ELF-1 (cell line): ENCODE results near the gene CNTFR.

Experiments used
- DNase-seq: peaks from one replicate; pipeline ENCODE4 v3.0.0-alpha.2; 2016; ENCODE audit warnings: low read depth, low spot score

The CNTFR gene

DNA sequence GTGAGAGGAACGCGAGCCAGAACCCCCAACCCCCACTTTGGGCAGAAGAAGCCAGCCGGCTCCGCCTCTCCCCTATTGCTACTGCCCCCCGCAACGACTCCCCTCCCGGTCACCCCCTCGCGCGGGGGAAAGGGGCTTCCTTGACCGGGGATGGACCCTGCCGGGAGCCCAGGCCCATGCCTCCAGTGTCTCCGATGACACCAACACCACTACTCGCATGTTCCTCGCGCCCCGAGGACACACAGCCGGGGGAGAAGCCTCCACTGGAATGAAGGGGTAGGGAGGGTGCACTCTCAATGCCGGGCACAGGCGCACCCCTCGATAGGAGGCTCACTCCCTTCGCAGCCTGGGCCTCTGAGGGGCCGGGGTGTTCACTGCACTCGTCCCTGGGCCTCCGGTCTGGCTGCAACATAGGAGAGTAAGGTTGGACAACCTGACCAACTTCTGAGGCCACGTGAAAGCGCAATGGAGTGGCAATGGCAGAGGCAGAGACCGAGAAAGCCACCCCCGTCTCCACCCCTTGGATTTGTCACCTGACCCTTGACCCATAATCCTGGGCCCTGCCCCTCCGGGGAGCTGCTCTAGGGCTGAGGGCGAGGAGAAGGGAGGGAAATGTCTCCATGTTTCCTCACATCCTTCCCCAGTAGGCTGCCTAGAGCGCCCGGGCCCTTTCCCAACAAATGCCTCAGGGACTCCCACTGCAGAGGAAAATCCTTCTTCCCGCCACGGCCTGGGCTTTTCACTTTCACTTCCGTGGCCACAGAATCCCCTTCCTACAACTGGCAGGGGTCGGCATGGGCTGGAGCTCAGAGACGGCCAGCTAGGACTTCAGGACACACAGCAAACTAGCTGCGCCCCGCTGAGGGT is 1.1 kb upstream of the CNTFR start:
- peak; percentile 44 for DNase-seq

DNA sequence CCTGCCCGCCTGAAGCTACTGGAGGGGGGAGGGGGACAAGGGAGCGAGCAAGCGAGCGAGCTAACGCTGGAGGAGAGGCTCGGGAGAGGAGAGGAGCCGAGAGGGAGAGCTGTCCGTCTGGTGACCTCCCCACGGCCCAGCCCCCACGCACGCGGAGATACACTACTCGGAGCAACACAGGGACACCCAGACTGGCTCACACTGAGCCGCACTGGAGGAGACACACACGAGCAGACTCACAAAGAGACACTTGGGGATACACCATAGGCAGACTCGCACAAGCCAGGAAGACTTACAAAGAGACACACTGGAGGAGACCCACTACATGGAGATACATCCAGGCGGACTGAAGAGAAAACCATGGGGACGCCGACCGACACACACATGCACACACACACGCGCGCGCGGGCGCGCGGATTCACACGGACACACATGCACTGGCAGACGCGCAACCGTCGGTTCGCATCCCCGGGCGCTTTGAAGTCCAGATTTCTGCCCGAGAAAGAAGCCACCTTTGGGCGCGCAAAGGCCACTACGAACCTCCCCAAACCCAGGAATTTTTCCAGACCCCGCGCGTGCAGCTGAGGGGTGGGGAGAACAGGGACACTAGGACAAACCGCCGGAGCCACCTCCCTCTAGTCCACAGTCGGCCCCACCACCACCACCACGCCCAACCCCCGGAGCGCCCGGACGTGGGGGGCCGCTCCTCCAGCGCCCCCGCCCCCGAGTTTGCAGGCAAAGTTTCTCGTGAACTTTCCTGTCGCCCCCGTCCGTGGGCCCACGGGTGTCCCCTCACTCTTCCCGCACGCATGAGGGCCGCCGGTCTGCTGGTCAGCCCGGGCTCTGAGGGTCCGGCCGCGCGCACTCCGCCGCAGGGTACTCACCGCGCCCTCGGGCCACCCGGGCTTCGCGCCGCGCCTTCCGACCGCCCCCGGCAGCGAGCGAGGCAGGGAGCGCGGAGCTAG is 571 bp downstream of the CNTFR start:
- peak; percentile 53 for DNase-seq

DNA sequence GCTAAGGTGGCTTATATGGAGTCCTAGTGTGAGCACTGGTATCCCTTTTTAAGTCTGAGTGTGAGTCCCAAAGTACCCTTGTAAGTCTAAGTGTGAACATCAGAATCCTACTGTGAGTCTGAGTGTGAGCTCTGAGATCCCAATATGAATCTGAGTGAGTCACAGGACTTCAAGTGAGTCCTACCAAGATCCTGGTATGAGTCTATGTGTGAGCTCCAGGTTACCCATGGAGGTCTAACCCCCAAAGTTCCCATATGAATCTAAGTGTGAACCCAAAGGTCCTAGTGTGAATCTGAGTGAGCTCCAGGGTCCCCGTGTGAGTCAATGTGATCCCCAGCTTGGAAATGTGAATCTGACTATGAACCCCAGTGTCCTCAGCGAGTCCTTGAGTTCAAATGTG is 2.3 kb downstream of the CNTFR start:
- no peak for DNase-seq

DNA sequence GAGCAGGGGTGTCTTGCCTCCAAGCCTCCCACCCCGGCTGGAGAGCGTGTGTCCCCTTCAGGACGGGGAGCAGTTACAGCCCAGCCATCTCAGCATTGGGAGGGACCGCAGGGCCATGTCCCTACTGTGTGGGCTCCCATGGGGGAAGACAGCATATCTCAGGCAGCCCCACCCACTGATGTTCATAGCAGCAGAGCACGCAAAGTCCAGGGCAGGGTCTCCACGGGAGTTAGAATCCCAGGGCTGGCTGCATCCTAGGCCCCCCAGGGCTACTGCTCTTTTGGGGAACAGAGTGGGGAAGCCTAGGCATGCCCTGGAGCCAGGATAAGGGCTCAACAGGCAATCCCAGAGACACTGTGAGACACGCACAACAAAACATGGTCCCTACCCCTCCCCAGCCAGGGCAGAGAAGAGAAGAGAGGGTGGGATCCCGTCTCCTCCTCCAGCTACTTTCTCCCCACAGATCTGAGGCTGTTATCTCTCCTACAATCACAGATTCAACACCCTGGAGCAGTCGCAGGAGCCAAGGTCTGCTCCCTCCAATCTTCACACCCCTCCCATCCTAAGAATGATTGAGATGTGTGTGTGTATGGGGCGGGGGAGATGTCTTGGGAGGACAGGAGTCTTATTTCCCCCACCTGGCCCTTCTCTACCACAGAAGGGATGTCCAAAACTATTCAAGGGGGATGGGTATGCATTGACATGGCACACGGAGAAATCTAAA is 3.4 kb downstream of the CNTFR start:
- DNase-seq, result peak; percentile 47

GRCh38 chr9:34584970-34585369 is 4.6 kb downstream of the CNTFR start:
- DNase-seq, result no peak

DNA sequence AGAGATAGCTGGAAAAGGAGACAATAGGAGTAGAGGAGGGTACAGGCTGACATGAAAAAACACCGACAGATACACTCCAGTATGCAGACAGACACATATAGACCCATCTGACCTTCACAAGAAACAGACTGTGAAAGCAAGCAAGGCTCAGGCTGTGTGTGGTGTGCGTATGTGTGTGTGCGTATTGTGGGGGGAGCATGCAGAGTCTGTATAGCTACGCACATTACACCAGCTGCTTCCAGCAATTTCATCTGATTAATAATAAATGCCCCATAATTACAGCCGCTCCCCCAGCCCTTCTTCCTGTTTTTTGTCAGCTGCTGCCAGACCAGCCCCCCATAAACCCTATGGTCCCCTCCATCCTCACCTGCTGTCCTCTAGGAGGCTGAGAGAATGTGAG is 6.7 kb downstream of the CNTFR start:
- no peak for DNase-seq

DNA sequence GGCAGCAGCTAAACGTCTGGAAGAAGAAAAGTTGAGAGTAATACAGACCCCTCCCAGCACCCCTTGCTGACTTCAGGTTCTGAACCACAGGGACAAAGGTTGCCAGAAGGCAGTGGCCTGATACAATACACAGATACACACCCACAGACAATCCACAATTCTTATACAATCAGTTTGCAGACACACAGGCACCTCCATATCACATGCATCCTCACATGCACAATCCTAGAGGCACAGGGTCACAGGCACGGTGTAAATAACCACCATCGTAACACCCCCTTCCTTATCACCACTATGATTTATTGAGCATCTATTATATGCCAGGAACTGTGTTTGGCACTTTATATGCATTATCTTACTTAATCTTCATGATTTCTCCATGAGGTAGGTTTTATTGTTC is 8.2 kb downstream of the CNTFR start:
- no peak for DNase-seq

- DNase-seq, result peak; percentile 69
Observed at GRCh38 chr9:34580358-34580757, 9.2 kb downstream of the CNTFR start.

DNA sequence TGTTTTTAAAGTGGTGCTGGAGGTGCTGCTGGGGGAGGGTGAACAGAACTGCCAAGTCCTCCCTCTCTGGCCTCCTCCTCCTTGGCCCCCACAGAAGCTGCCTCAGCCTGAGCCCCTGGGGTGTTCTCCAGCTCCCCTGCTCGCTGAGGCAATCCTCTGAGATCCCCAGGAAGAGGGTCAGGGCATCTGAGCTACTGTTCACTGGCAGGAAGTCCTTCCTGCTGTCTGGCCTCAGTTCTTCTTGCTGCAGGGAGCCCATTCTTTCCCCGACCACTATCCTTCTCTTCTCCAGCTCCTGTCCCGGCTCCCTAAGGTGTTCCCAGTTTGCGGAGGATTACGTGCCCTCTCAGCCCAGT is 9.7 kb downstream of the CNTFR start:
- no peak for DNase-seq

DNA sequence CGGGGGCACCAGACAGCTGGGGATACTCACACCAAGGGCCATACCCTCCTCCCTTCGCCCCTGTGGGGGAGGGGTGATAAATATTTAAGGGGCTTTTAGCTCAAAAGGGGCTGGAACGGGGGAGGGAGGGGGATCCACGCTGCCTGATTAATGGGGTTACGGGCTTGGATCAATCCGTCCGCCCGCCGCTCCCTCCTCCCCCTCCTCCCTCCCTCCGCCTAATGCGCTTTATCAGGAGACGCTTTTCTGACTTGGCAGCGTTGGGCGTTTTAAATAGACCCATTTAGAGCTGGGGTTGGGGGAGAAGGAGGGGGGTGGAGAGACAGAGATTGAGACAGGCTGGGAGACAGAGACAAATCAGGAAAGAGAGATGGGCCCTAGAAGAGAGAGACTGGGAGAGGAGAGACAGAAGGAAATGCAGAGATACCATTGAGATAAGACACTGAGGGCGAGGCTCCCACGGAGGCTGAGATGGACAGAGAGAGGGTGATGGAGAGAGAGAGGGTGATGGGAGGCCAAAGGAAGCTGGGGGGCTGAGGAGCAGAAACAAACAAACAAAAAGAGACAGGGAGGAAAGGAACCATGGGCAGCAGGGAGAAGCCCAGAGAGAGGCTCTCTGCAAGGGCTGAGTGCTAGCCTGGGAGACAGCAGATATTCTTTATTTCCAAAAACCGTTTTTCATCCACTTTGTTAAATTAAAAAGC is 10.3 kb downstream of the CNTFR start:
- no peak for DNase-seq

- DNase-seq, result peak; percentile 66
Observed at GRCh38 chr9:34578241-34579103, 11.1 kb downstream of the CNTFR start.

GRCh38 chr9:34577400-34578240 is 11.9 kb downstream of the CNTFR start:
- peak; percentile 43 for DNase-seq

- peak; percentile 70 for DNase-seq
Observed at GRCh38 chr9:34576597-34577399, 12.7 kb downstream of the CNTFR start.

- no peak for DNase-seq
Observed at GRCh38 chr9:34575862-34576596, 13.5 kb downstream of the CNTFR start.

DNA sequence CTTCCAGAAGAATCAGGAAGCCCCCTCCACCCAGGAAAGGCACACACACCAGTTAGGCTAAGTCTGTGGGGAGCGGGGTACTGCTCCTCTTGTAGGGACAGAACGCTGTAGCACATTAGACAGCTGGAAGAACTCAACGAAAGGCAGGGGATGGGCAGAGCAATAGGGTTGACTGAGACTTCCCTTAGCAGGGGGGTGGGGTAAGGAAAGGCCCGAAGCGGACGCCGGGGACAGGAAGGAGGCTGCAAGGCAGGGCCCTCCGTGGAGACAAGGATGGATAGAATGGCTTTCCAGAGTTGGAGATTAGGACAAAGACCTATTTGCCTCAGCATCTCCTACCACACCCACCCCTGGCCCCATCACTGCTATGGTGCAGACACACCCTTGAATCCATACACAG is 14.3 kb downstream of the CNTFR start:
- DNase-seq, result no peak

DNA sequence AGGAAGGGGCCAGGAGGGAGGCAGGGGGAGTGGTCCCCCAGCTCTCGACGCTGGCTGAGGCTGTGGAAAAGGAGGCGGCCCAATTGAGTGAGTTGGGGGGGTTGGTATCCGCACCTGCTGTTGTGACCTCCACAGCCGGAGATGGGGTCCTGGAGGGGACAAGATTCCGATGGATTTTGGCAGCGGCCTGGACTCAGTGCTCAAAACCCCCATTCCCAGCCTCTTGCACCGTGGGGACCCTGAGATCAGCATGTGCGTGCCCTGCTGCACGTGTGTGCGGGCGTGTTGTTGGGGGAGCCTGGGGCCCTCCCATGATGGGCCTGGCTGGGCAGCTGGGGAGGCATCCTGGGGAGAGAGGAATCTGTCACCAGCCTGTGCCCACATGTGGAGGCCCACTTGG is 15.0 kb downstream of the CNTFR start:
- no peak for DNase-seq

GRCh38 chr9:34573599-34574325 is 15.8 kb downstream of the CNTFR start:
- peak; percentile 54 for DNase-seq
